Ectodermal cell (in vitro differentiated cells): ENCODE data around the gene FBXL19.

ENCODE experiments used
- H3K27ac ChIP-seq: 2 replicates; pipeline ENCODE4 v1.7.0; 2013; ENCODE audit warnings: mild to moderate bottlenecking, low read depth, low read length; ENCODE audit not compliant: insufficient read depth, poor library complexity, severe bottlenecking
- H3K27me3 ChIP-seq: 2 replicates; pipeline ENCODE4 v1.7.0; 2013; ENCODE audit warnings: mild to moderate bottlenecking, low read length; ENCODE audit not compliant: insufficient read depth, control insufficient read depth, poor library complexity, severe bottlenecking
- H3K36me3 ChIP-seq: one replicate; pipeline ENCODE4 v1.7.0; 2013; ENCODE audit warnings: low read length; ENCODE audit not compliant: control insufficient read depth, insufficient read depth
- H3K4me1 ChIP-seq: one replicate; pipeline ENCODE4 v1.7.0; 2013; ENCODE audit warnings: low read length; ENCODE audit not compliant: control insufficient read depth, insufficient read depth
- H3K4me3 ChIP-seq: 2 replicates; pipeline ENCODE4 v1.7.0; 2013; ENCODE audit warnings: low read depth, low read length, control low read depth; ENCODE audit not compliant: insufficient read depth
- H3K9me3 ChIP-seq: 2 replicates; pipeline ENCODE4 v1.7.0; 2013; ENCODE audit warnings: mild to moderate bottlenecking, low read length, moderate library complexity; ENCODE audit not compliant: control insufficient read depth
- WGBS, 2 experiments: methylation state at CpG; one replicate each; pipeline ENCODE4 v1.1.7; 2013; ENCODE audit warnings: missing lambda C conversion rate in 2 of 2; 5-methylcytosine and 5-hydroxymethylcytosine counted together

Gene FBXL19

GRCh38 chr16:30982548-30983288 lies 59.3 kb downstream of the FBXL19 start:
- no peaks in the 10 kb centered on the region for H3K27me3 ChIP-seq
- WGBS, 2 experiments, result 93 to 94% methylated on average over 17 of the region's 17 CpGs
- H3K27ac ChIP-seq, result no peak overlapping the region
- H3K36me3 ChIP-seq, result peaks cover 21% of the 10 kb centered on the region
- no peaks in the 10 kb centered on the region for H3K9me3 ChIP-seq
- peaks cover 7% of the 10 kb centered on the region for H3K4me1 ChIP-seq
- H3K4me3 ChIP-seq, result no peak overlapping the region

- H3K4me1 ChIP-seq, result peaks cover 7% of the 10 kb centered on the region
- H3K27me3 ChIP-seq, result no peaks in the 10 kb centered on the region
- no peaks in the 10 kb centered on the region for H3K9me3 ChIP-seq
- 94 to 96% methylated on average over 25 of the region's 25 CpGs for WGBS, 2 experiments
- H3K4me3 ChIP-seq, result no peak overlapping the region
- peaks cover 21% of the 10 kb centered on the region for H3K36me3 ChIP-seq
- no peak overlapping the region for H3K27ac ChIP-seq
These were observed 60.0 kb downstream of the FBXL19 start for GRCh38 chr16:30983289-30983889.

GRCh38 chr16:30983898-30984610 lies 60.7 kb downstream of the FBXL19 start:
- Histone ChIP-seq H3K4me1 (peaks cover 7% of the 10 kb centered on the region), H3K9me3 (no peaks in the 10 kb centered on the region), H3K27ac (no peak overlapping the region), H3K27me3 (no peaks in the 10 kb centered on the region), H3K36me3 (peaks cover 21% of the 10 kb centered on the region), H3K4me3 (no peak overlapping the region)
- WGBS, 2 experiments, result 95 to 96% methylated on average over 14 of the region's 14 CpGs

- H3K9me3 ChIP-seq, result no peaks in the 10 kb centered on the region
- H3K4me1 ChIP-seq, result peaks cover 7% of the 10 kb centered on the region
- WGBS, 2 experiments, result 39 to 41% methylated on average over 24 of the region's 24 CpGs
- no peak within 1 kb of the TSS for H3K27ac ChIP-seq
- no peak within 1 kb of the TSS for H3K4me3 ChIP-seq
- peaks cover 21% of the 10 kb centered on the region for H3K36me3 ChIP-seq
- no peaks in the 10 kb centered on the region for H3K27me3 ChIP-seq
These were observed 61.5 kb downstream of the FBXL19 start, which contains the start of gene HSD3B7 for GRCh38 chr16:30984669-30985400. HSD3B7 (plus strand) TSS chr16:30985207; CDS start chr16:30985659, 452 bp downstream.

DNA sequence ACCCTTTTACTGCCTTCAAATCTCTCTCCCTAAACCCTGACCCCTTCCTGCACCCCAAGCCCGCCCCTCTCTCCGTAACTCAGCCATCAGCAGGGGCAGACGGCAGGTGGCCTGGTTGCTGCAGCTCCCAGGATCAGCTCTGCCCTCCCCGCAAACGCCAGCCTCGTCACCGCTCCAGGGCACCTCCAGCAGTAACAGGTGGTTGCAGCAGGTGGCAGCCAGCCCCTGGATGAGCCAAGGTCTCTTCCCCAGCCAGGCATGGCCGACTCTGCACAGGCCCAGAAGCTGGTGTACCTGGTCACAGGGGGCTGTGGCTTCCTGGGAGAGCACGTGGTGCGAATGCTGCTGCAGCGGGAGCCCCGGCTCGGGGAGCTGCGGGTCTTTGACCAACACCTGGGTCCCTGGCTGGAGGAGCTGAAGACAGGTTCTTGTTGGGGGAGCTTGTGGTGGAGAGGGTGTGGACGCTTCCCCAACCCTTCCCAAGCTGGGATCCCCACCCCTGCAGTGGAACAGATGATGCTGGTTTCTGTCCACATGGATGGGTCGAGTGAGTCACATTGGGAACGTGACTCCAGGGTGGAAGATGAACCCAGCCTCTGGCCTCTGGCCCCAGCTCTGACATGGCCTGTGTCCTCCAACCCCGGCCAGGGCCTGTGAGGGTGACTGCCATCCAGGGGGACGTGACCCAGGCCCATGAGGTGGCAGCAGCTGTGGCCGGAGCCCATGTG lies 62.2 kb downstream of the FBXL19 start:
- Histone ChIP-seq H3K9me3 (no peaks in the 10 kb centered on the region), H3K4me3 (no peak overlapping the region), H3K27ac (no peak overlapping the region), H3K27me3 (no peaks in the 10 kb centered on the region), H3K36me3 (peaks cover 14% of the 10 kb centered on the region), H3K4me1 (peaks cover 7% of the 10 kb centered on the region)
- WGBS, 2 experiments, result 83 to 85% methylated on average over 19 of the region's 20 CpGs

- Histone ChIP-seq H3K27ac (no peak overlapping the region), H3K36me3 (peaks cover 7% of the 10 kb centered on the region), H3K9me3 (no peaks in the 10 kb centered on the region), H3K27me3 (no peaks in the 10 kb centered on the region), H3K4me1 (peaks cover 7% of the 10 kb centered on the region), H3K4me3 (no peak overlapping the region)
- 94 to 96% methylated on average over 29 of the region's 29 CpGs for WGBS, 2 experiments
These were observed 63.0 kb downstream of the FBXL19 start for GRCh38 chr16:30986129-30986991.

- Histone ChIP-seq H3K36me3 (peaks cover 4% of the 10 kb centered on the region), H3K27me3 (no peaks in the 10 kb centered on the region), H3K9me3 (no peaks in the 10 kb centered on the region), H3K4me3 (no peak overlapping the region), H3K27ac (no peak overlapping the region), H3K4me1 (peaks cover 7% of the 10 kb centered on the region)
- WGBS, 2 experiments, result 94% methylated on average over 30 of the region's 30 CpGs
These were observed 64.3 kb downstream of the FBXL19 start for GRCh38 chr16:30987581-30988190.

DNA sequence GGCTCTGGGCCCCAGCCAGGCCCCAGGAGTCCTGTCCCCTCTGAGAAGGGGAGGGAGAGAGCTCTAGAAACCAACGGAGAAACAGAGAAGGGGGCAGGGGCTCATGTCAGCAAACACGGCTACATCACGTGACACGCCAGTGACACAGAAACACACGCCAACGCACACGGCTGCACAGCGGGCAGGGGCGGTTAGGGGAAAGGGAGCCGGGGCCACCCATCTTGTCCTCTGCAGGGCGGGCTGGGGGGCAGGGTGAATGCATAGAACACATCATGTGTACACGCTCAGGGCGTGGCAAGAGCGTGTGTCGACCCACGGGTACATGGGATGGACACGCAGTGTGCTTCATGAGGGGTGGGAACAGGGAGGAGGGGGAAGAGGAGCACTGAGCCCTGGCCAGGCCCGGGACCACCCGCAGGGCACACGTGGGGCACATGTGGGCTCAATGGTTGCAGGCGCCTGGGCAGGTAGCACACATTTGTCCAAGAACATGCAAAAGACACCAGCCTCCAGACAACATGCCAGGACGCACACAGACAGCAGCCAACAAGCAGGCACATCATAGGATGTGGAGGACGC lies 66.2 kb downstream of the FBXL19 start:
- WGBS, 2 experiments, result 93 to 94% methylated on average over 23 of the region's 23 CpGs
- no peak overlapping the region for H3K27ac ChIP-seq
- no peaks in the 10 kb centered on the region for H3K27me3 ChIP-seq
- no peaks in the 10 kb centered on the region for H3K36me3 ChIP-seq
- no peaks in the 10 kb centered on the region for H3K9me3 ChIP-seq
- no peak overlapping the region for H3K4me3 ChIP-seq
- peaks cover 7% of the 10 kb centered on the region for H3K4me1 ChIP-seq
